WERI-Rb-1 (cell line): ENCODE results near the gene ARHGAP30.

ENCODE experiments used
- DNase-seq: peaks from one replicate; pipeline ENCODE4 v3.0.0-alpha.2; 2020
- H3K27ac ChIP-seq: fragments of 250-450 bp; sonication (Bioruptor Pico); 2 replicates; pipeline ENCODE4 v1.5.1; 2020; ENCODE audit warnings: mild to moderate bottlenecking, moderate library complexity
- H3K27me3 ChIP-seq: fragments of 250-450 bp; sonication (Bioruptor Pico); 2 replicates; pipeline ENCODE4 v1.5.1; 2021; ENCODE audit warnings: mild to moderate bottlenecking, low read depth, moderate library complexity; ENCODE audit not compliant: insufficient read depth, severe bottlenecking
- H3K36me3 ChIP-seq: fragments of 250-450 bp; sonication (Bioruptor Pico); 2 replicates; pipeline ENCODE4 v1.5.1; 2020; ENCODE audit warnings: mild to moderate bottlenecking, moderate library complexity
- H3K4me3 ChIP-seq: 2 replicates; pipeline ENCODE4 v1.5.1; 2011; ENCODE audit warnings: low read depth, mild to moderate bottlenecking, control low read depth, low read length
- H3K9me3 ChIP-seq: fragments of 250-450 bp; sonication (Bioruptor Pico); 2 replicates; pipeline ENCODE4 v1.5.1; 2021; ENCODE audit warnings: mild to moderate bottlenecking, moderate library complexity; ENCODE audit not compliant: severe bottlenecking
- CTCF ChIP-seq: IDR thresholded peaks from 2 replicates; pipeline ENCODE4 v1.5.1; 2011; ENCODE audit warnings: low read depth, mild to moderate bottlenecking, control low read depth, inconsistent platforms, low read length

The ARHGAP30 gene

GRCh38 chr1:161091796-161092507 is 22.3 kb upstream of the ARHGAP30 start:
- Histone ChIP-seq H3K4me3 (no peak overlapping the region), H3K9me3 (no peaks in the 10 kb centered on the region), H3K27ac (no peak overlapping the region), H3K27me3 (peaks cover 12% of the 10 kb centered on the region), H3K36me3 (no peaks in the 10 kb centered on the region)
- no peak for TF ChIP-seq CTCF
- DNase-seq: no peak

- no peak for TF ChIP-seq CTCF
- H3K27me3 ChIP-seq: peaks cover 11% of the 10 kb centered on the region
- no peak overlapping the region for H3K4me3 ChIP-seq
- H3K9me3 ChIP-seq: no peaks in the 10 kb centered on the region
- no peak overlapping the region for H3K27ac ChIP-seq
- H3K36me3 ChIP-seq: no peaks in the 10 kb centered on the region
- DNase-seq: no peak
These were observed 21.4 kb upstream of the ARHGAP30 start for GRCh38 chr1:161091093-161091492.

GRCh38 chr1:161090617-161091016 is 20.9 kb upstream of the ARHGAP30 start:
- TF ChIP-seq CTCF: no peak
- Histone ChIP-seq H3K9me3 (no peaks in the 10 kb centered on the region), H3K36me3 (no peaks in the 10 kb centered on the region), H3K27me3 (peaks cover 6% of the 10 kb centered on the region), H3K4me3 (no peak overlapping the region), H3K27ac (no peak overlapping the region)
- DNase-seq: no peak

GRCh38 chr1:161089938-161090337 is 20.2 kb upstream of the ARHGAP30 start:
- DNase-seq: no peak
- H3K4me3 ChIP-seq: no peak overlapping the region
- peaks cover 3% of the 10 kb centered on the region for H3K27me3 ChIP-seq
- no peak for TF ChIP-seq CTCF
- no peaks in the 10 kb centered on the region for H3K36me3 ChIP-seq
- H3K9me3 ChIP-seq: no peaks in the 10 kb centered on the region
- H3K27ac ChIP-seq: no peak overlapping the region

- no peak within 1 kb of the TSS for H3K27ac ChIP-seq
- DNase-seq: no peak
- TF ChIP-seq CTCF: no peak
- no peaks in the 10 kb centered on the region for H3K9me3 ChIP-seq
- no peaks in the 10 kb centered on the region for H3K36me3 ChIP-seq
- H3K27me3 ChIP-seq: no peaks in the 10 kb centered on the region
- no peak within 1 kb of the TSS for H3K4me3 ChIP-seq
These were observed 19.7 kb upstream of the ARHGAP30 start, which contains the start of gene NECTIN4 for GRCh38 chr1:161089251-161089924. NECTIN4 (minus strand) TSS chr1:161089558; CDS start chr1:161089296, 262 bp downstream.
